HepG2 (cell line): ENCODE measurements around the gene CFAP97D1. TPM values are rescaled to one million over a fixed set of nuclear protein-coding genes. Genes with fewer than 3 reads are reported as not detected.

Experiments
- ATAC-seq: fragments of 200-7000 bp; cut with Tn5 transposase; 3 replicates; pipeline ENCODE4 v1.9.1; 2020; ENCODE audit warnings: mild to moderate bottlenecking, moderate library complexity
- BruUV-seq: library from RNA; stranded (reverse); fragments of 400-500 nt; replicated peaks from 2 replicates; lab custom pipeline; 2021; lab: Mats Ljungman, UMichigan
- CTCF ChIA-PET: fragments of 300-600 bp; formaldehyde crosslinking; extraction: SDS; loops from one replicate; lab custom pipeline; 2021; ENCODE audit warnings: low total read pairs, inconsistent platforms, low intra/inter-chr PET ratio; lab: Yijun Ruan, JAX
- POLR2A ChIA-PET: fragments of 350-600 bp; sonication (Branson Sonifier 250); formaldehyde crosslinking; loops from one replicate; lab custom pipeline; 2020; ENCODE audit warnings: antibody characterized with exemption, inconsistent platforms; lab: Yijun Ruan, JAX
- DNase-seq: peaks from one replicate; pipeline ENCODE4 v3.0.0-alpha.2; 2015; ENCODE audit warnings: low spot score
- FAIRE-seq: peaks from 3 replicates; lab custom pipeline; 2011; peaks lifted over from hg19 to GRCh38; lab: Jason Lieb, UNC
- H2AFZ ChIP-seq: one replicate; pipeline ENCODE4 v1.6.1; 2011; ENCODE audit warnings: low read length, inconsistent platforms
- H3K27ac ChIP-seq: fragments of 300-600 bp; 3 replicates; pipeline ENCODE4 v1.8.0; 2011; ENCODE audit warnings: mixed run types, mild to moderate bottlenecking, mixed read lengths, low read length, inconsistent platforms; ENCODE audit not compliant: insufficient read depth; ENCODE audit errors: extremely low read length
- H3K27me3 ChIP-seq, 2 experiments: fragments of 200-600 bp in 1 of 2; 2 replicates in 1 of 2; 3 replicates in 1 of 2; pipeline versions ENCODE4 v1.6.0 to v1.8.0; 2011; ENCODE audit warnings: low read length in 2 of 2, mild to moderate bottlenecking in 2 of 2, moderate library complexity in 2 of 2, inconsistent platforms in 1 of 2; ENCODE audit not compliant: insufficient read depth in 2 of 2, control insufficient read depth in 1 of 2
- H3K36me3 ChIP-seq, 2 experiments: fragments of 200-600 bp in 1 of 2; replicated peaks in 1 of 2; 2 replicates in 1 of 2; 3 replicates in 1 of 2; pipeline versions ENCODE4 v1.5.1 to v1.8.0; 2011; ENCODE audit warnings: low read length in 2 of 2, inconsistent platforms in 1 of 2; ENCODE audit not compliant: insufficient read depth in 2 of 2, control insufficient read depth in 1 of 2
- H3K4me1 ChIP-seq: 2 replicates; pipeline ENCODE4 v1.5.1; 2012; ENCODE audit warnings: low read length, inconsistent platforms; ENCODE audit not compliant: insufficient read depth
- H3K4me2 ChIP-seq: 2 replicates; pipeline ENCODE4 v1.6.0; 2011; ENCODE audit warnings: low read depth, low read length, inconsistent platforms
- H3K4me3 ChIP-seq, 3 experiments: fragments of 200-600 bp in 1 of 3; sonication (generic), shearing (Covaris generic) in 1 of 3; replicated peaks in 1 of 3; 2 replicates each; pipeline ENCODE4 v1.5.1; 2011 to 2016; ENCODE audit warnings: low read length in 3 of 3, inconsistent platforms in 2 of 3, low read depth in 2 of 3, mild to moderate bottlenecking in 2 of 3, control low read depth in 1 of 3, mixed read lengths in 1 of 3; ENCODE audit not compliant: insufficient read depth in 1 of 3
- H3K79me2 ChIP-seq: one replicate; pipeline ENCODE4 v1.6.1; 2011; ENCODE audit warnings: low read length, inconsistent platforms; ENCODE audit not compliant: insufficient read depth
- H3K9ac ChIP-seq: 2 replicates; pipeline ENCODE4 v1.6.0; 2011; ENCODE audit warnings: mild to moderate bottlenecking, low read depth, low read length, inconsistent platforms; ENCODE audit not compliant: insufficient read depth
- H3K9me3 ChIP-seq: 2 replicates; pipeline ENCODE4 v1.5.1; 2012; ENCODE audit warnings: mild to moderate bottlenecking, low read length
- H4K20me1 ChIP-seq: 2 replicates; pipeline ENCODE4 v1.6.0; 2011; ENCODE audit warnings: inconsistent platforms, mild to moderate bottlenecking, low read length, moderate library complexity; ENCODE audit not compliant: insufficient read depth
- EED ChIP-seq: sonication (generic); formaldehyde crosslinking; IDR thresholded peaks from 2 replicates; pipeline ENCODE4 v1.5.0; 2020; ENCODE audit warnings: mild to moderate bottlenecking, missing genetic modification reagents
- KLF6 ChIP-seq: IDR thresholded peaks from 2 replicates; pipeline ENCODE4 v1.8.0; 2016; ENCODE audit warnings: missing biosample characterization, missing genetic modification reagents
- MED13 ChIP-seq: sonication (generic); formaldehyde crosslinking; IDR thresholded peaks from 2 replicates; pipeline ENCODE4 v1.5.0; 2020; ENCODE audit warnings: missing genetic modification reagents
- MIER3 ChIP-seq: IDR thresholded peaks from 2 replicates; pipeline ENCODE4 v1.6.1; 2016; ENCODE audit warnings: missing compliant biosample characterization, borderline replicate concordance
- ZNF839 ChIP-seq: sonication (generic); formaldehyde crosslinking; IDR thresholded peaks from 2 replicates; pipeline ENCODE4 v1.4.0; 2020; ENCODE audit warnings: missing genetic modification reagents, mild to moderate bottlenecking, borderline replicate concordance
- WGBS: methylation state at CpG from one replicate; pipeline ENCODE4 v1.1.6; 2017; ENCODE audit warnings: low lambda C conversion rate; 5-methylcytosine and 5-hydroxymethylcytosine counted together
- in situ Hi-C: cut with HindIII; loops from 2 replicates; pipeline ENCODE4 v1.10.0; 2017; ENCODE audit warnings: low pct_unique_long_range_greater_than_20kb; ENCODE audit not compliant: extremely low pct_ligation_motif_present
- intact Hi-C: fragments of 100-400 bp; cut with micrococcal nuclease; formaldehyde crosslinking; loops from one replicate; pipeline ENCODE4 v1.10.0; 2022; ENCODE audit not compliant: unreplicated experiment
- polyA plus RNA-seq, 8 experiments: library from polyadenylated mRNA; depleted of rRNA in 3 of 8; stranded (reverse) in 7 of 8; unstranded in 1 of 8; fragments of >200 nt; fragmentation: Illumina TruSeq in 4 of 8; extraction: Trizol in 4 of 8; gene quantifications; 2 replicates each; pipeline versions ENCODE4 v1.2.1 to v1.2.3, GENCODE V29; 2011 to 2016; ENCODE audit warnings: low read depth in 4 of 8, missing spikeins in 1 of 8, mixed read lengths in 1 of 8; ENCODE audit not compliant: insufficient read depth in 1 of 8
- total RNA-seq, 5 experiments: library from RNA; depleted of rRNA; stranded (reverse); fragments of >200 nt; fragmentation: Illumina TruSeq; extraction: Trizol; gene quantifications; 2 replicates each; pipeline ENCODE4 v1.2.3, GENCODE V29; 2016; ENCODE audit warnings: low read depth in 1 of 5
- TF ChIP-seq, protein P1 (sequence below): conservative IDR thresholded peaks from 2 replicates; pipeline ENCODE4 v1.6.1; 2018; ENCODE audit warnings: missing genetic modification reagents
- TF ChIP-seq, protein P2 (sequence below): sonication (generic); formaldehyde crosslinking; IDR thresholded peaks from 2 replicates; pipeline ENCODE4 v1.5.0; 2020; ENCODE audit warnings: mild to moderate bottlenecking, missing genetic modification reagents, moderate library complexity
- TF ChIP-seq, protein P3 (sequence below): sonication (generic); formaldehyde crosslinking; IDR thresholded peaks from 2 replicates; pipeline ENCODE4 v1.4.0; 2020; ENCODE audit warnings: missing genetic modification reagents, low read depth, mild to moderate bottlenecking, borderline replicate concordance
- TF ChIP-seq, protein P4 (sequence below): sonication (generic); formaldehyde crosslinking; IDR thresholded peaks from 2 replicates; pipeline ENCODE4 v1.4.0; 2020; ENCODE audit warnings: missing genetic modification reagents
- TF ChIP-seq, protein P5 (sequence below): sonication (generic); formaldehyde crosslinking; IDR thresholded peaks from 2 replicates; pipeline ENCODE4 v1.5.1; 2020; ENCODE audit warnings: mild to moderate bottlenecking, missing genetic modification reagents, moderate library complexity

The CFAP97D1 gene
- total and polyA plus RNA-seq, 2 of the 13 experiments (the other 11 are each of a cell fraction or from before 2014, with no cell fraction given) = 0.02 TPM; not detected in 1

DNA sequence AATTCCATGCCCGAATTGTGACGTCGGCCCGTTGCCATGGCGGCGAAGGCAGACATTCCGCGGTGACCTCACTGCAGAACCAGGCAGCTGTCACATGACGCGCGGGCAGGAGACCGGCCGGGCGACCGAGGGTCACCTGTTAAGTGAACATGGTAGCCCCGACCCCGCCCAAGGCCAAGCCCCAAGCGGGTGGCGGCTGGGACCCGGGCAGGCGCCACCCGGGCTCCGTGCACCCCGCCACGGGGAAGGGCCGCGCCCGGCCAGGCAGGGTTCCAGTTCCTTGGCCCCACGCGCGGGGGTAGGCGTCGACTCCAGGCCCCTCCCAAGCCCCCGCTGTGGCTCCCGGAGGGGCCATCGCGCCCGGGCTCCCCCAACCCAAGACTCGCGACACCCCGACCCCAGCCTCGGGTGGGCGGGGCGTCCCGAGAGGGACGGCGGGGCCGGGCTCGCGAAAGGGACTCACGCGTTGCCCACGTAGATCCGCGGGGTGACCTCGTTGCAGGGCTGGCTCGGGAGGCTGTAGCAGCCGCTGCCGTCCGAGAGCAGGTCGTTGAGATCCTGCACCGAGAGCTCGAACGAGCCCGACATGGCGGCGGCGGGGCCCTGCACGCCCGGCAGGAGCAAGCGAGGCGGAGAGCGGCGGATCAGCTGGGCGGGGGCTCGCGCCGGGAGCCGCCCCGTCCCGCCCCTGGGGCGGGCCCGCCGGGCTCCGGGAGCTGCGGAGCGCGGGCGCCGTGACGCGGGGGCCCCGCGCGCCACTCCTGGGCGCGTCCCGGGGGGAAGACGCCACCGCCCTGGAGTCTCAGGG lies 1.7 kb upstream of the CFAP97D1 start, which contains the start of gene DUSP3:
TSS of gene DUSP3 (minus strand) at position 641 of the 808 bp plus-strand sequence. CDS start at position 588, 53 bp downstream.
- Histone ChIP-seq H3K36me3 (peaks cover 10 to 25% of the 10 kb centered on the region in 2 experiments), H3K4me3 (peak within 1 kb of the TSS; percentile 75 to 93 (median 91)), H3K4me1 (peaks cover 72% of the 10 kb centered on the region), H3K9ac (peak within 1 kb of the TSS; percentile 100), H3K4me2 (peak within 1 kb of the TSS; percentile 97), H3K79me2 (peaks cover 23% of the 10 kb centered on the region), H3K27me3 (peaks cover 0 to 36% of the 10 kb centered on the region in 2 experiments; a peak in 3 of 5 replicates), H3K9me3 (no peaks in the 10 kb centered on the region), H2AFZ (no peak within 1 kb of the TSS), H3K27ac (peak within 1 kb of the TSS; percentile 95), H4K20me1 (no peaks in the 10 kb centered on the region)
- WGBS = 0% methylated on average over 19 of the region's 100 CpGs
- ChIA-PET CTCF (interaction anchor here (0.9 kb wide), 1 partner anchor 68 kb away, joined by 3 read pairs; no protein-coding TSS in a partner anchor), POLR2A (interaction anchor here (0.6 to 1.6 kb wide), 12 partner anchors 11 to 411 kb away, joined by 3 to 7 read pairs (median 3); partner anchors contain the start of gene MPP3)
- intact Hi-C loops (no loop called here), in situ Hi-C loops (no loop called here)
- no TSS peak for BruUV-seq
- ATAC-seq (peak; percentile 93), FAIRE-seq (no peak), DNase-seq (peak; percentile 92)
- TF ChIP-seq, protein P1, sequence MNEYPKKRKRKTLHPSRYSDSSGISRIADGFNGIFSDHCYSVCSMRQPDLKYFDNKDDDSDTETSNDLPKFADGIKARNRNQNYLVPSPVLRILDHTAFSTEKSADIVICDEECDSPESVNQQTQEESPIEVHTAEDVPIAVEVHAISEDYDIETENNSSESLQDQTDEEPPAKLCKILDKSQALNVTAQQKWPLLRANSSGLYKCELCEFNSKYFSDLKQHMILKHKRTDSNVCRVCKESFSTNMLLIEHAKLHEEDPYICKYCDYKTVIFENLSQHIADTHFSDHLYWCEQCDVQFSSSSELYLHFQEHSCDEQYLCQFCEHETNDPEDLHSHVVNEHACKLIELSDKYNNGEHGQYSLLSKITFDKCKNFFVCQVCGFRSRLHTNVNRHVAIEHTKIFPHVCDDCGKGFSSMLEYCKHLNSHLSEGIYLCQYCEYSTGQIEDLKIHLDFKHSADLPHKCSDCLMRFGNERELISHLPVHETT = peak; percentile 52
- peak; percentile 51; the same call in 1 of the 2 replicates for TF ChIP-seq MED13 (CRISPR knock-in tag)
- TF ChIP-seq, protein P2, sequence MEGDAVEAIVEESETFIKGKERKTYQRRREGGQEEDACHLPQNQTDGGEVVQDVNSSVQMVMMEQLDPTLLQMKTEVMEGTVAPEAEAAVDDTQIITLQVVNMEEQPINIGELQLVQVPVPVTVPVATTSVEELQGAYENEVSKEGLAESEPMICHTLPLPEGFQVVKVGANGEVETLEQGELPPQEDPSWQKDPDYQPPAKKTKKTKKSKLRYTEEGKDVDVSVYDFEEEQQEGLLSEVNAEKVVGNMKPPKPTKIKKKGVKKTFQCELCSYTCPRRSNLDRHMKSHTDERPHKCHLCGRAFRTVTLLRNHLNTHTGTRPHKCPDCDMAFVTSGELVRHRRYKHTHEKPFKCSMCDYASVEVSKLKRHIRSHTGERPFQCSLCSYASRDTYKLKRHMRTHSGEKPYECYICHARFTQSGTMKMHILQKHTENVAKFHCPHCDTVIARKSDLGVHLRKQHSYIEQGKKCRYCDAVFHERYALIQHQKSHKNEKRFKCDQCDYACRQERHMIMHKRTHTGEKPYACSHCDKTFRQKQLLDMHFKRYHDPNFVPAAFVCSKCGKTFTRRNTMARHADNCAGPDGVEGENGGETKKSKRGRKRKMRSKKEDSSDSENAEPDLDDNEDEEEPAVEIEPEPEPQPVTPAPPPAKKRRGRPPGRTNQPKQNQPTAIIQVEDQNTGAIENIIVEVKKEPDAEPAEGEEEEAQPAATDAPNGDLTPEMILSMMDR (CRISPR knock-in tag) = no peak
- peak; percentile 81; the same call in 1 of the 2 replicates for TF ChIP-seq EED (CRISPR knock-in tag)
- TF ChIP-seq, protein P3, sequence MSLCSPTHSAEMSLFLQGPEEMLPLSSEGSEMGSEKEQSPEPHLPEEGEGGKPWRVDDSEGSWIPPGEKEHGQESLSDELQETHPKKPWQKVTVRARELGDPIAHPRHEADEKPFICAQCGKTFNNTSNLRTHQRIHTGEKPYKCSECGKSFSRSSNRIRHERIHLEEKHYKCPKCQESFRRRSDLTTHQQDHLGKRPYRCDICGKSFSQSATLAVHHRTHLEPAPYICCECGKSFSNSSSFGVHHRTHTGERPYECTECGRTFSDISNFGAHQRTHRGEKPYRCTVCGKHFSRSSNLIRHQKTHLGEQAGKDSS (CRISPR knock-in tag) = peak; percentile 76
- TF ChIP-seq KLF6 = peak; percentile 85
- no peak for TF ChIP-seq MIER3 (CRISPR knock-in tag)
- TF ChIP-seq, protein P4, sequence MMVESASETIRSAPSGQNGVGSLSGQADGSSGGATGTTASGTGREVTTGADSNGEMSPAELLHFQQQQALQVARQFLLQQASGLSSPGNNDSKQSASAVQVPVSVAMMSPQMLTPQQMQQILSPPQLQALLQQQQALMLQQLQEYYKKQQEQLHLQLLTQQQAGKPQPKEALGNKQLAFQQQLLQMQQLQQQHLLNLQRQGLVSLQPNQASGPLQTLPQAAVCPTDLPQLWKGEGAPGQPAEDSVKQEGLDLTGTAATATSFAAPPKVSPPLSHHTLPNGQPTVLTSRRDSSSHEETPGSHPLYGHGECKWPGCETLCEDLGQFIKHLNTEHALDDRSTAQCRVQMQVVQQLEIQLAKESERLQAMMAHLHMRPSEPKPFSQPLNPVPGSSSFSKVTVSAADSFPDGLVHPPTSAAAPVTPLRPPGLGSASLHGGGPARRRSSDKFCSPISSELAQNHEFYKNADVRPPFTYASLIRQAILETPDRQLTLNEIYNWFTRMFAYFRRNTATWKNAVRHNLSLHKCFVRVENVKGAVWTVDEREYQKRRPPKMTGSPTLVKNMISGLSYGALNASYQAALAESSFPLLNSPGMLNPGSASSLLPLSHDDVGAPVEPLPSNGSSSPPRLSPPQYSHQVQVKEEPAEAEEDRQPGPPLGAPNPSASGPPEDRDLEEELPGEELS = no peak
- TF ChIP-seq, protein P5, sequence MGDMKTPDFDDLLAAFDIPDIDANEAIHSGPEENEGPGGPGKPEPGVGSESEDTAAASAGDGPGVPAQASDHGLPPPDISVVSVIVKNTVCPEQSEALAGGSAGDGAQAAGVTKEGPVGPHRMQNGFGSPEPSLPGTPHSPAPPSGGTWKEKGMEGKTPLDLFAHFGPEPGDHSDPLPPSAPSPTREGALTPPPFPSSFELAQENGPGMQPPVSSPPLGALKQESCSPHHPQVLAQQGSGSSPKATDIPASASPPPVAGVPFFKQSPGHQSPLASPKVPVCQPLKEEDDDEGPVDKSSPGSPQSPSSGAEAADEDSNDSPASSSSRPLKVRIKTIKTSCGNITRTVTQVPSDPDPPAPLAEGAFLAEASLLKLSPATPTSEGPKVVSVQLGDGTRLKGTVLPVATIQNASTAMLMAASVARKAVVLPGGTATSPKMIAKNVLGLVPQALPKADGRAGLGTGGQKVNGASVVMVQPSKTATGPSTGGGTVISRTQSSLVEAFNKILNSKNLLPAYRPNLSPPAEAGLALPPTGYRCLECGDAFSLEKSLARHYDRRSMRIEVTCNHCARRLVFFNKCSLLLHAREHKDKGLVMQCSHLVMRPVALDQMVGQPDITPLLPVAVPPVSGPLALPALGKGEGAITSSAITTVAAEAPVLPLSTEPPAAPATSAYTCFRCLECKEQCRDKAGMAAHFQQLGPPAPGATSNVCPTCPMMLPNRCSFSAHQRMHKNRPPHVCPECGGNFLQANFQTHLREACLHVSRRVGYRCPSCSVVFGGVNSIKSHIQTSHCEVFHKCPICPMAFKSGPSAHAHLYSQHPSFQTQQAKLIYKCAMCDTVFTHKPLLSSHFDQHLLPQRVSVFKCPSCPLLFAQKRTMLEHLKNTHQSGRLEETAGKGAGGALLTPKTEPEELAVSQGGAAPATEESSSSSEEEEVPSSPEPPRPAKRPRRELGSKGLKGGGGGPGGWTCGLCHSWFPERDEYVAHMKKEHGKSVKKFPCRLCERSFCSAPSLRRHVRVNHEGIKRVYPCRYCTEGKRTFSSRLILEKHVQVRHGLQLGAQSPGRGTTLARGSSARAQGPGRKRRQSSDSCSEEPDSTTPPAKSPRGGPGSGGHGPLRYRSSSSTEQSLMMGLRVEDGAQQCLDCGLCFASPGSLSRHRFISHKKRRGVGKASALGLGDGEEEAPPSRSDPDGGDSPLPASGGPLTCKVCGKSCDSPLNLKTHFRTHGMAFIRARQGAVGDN = peak; percentile 95
- TF ChIP-seq ZNF839 = no peak
